SK-N-SH treated with all-trans-retinoic acid at 6 μM for 48 hours (cell line): ENCODE data around the gene ABCA12.

Experiments used
- GLIS3 ChIP-seq: fragments of 250-450 bp; sonication (Bioruptor Pico); IDR thresholded peaks from 2 replicates; pipeline ENCODE4 v1.5.0; 2020; ENCODE audit warnings: mild to moderate bottlenecking, moderate library complexity
- PATZ1 ChIP-seq: fragments of 250-450 bp; sonication (Bioruptor Pico); IDR thresholded peaks from 2 replicates; pipeline ENCODE4 v1.8.0; 2020; ENCODE audit warnings: mild to moderate bottlenecking, moderate library complexity, borderline replicate concordance
- RARB ChIP-seq: fragments of 250-450 bp; sonication (Bioruptor Pico); IDR thresholded peaks from 2 replicates; pipeline ENCODE4 v1.8.0; 2021; ENCODE audit warnings: mild to moderate bottlenecking, moderate library complexity
- TCF4 ChIP-seq: fragments of 250-450 bp; sonication (Bioruptor Pico); IDR thresholded peaks from 2 replicates; pipeline ENCODE4 v1.8.0; 2021; ENCODE audit warnings: mild to moderate bottlenecking, moderate library complexity, borderline replicate concordance
- TOX ChIP-seq: fragments of 250-450 bp; sonication (Bioruptor Pico); IDR thresholded peaks from 2 replicates; pipeline ENCODE4 v1.8.0; 2021; ENCODE audit warnings: mild to moderate bottlenecking, moderate library complexity, borderline replicate concordance
- ZFP3 ChIP-seq: fragments of 250-450 bp; sonication (Bioruptor Pico); IDR thresholded peaks from 2 replicates; pipeline ENCODE4 v1.5.0; 2020; ENCODE audit warnings: mild to moderate bottlenecking, moderate library complexity
- ZFP30 ChIP-seq: fragments of 450-650 bp; formaldehyde crosslinking; IDR thresholded peaks from 2 replicates; pipeline ENCODE4 v1.5.0; 2022; ENCODE audit warnings: mild to moderate bottlenecking, moderate library complexity

GRCh38 chr2:215149894-215150293 is 11.5 kb upstream of the ABCA12 start:
- TF ChIP-seq PATZ1 (CRISPR knock-in tag) (no peak), TCF4 (CRISPR knock-in tag) (no peak), TOX (CRISPR knock-in tag) (no peak), RARB (no peak), ZFP3 (CRISPR knock-in tag) (no peak), ZFP30 (no peak), GLIS3 (CRISPR knock-in tag) (no peak)
